GM12873 (cell line): ENCODE measurements around the gene TNRC6B.

Source experiments
- CTCF ChIP-seq: IDR thresholded peaks from 2 replicates; pipeline ENCODE4 v1.5.1; 2012; ENCODE audit warnings: low read depth, mild to moderate bottlenecking, moderate library complexity, low read length, control low read depth; ENCODE audit not compliant: insufficient read depth; ENCODE audit errors: missing control alignments

TNRC6B gene

GRCh38 chr22:40179526-40179925 is 1.8 kb downstream of the TNRC6B start:
- TF ChIP-seq CTCF = no peak

DNA sequence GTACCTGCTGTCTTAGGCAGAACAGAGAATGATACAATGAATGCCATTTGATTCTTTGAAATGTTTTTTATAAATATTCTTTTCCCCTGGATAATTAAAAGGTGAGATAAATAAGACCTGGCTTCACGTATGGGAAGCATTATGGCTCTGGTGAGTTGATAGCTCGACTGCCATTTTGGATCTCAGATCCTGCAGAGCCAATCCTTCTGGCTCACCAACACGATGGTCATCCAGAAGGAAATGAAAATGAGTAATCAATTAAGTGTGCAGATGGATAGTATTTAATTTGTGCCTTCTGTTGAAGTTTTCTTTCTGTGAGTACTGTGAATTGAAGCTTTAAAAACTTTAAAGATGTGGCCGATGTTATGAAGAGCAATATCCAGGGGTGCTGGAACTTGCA is 2.7 kb downstream of the TNRC6B start:
- TF ChIP-seq CTCF = no peak

GRCh38 chr22:40181323-40181722 is 3.6 kb downstream of the TNRC6B start:
- TF ChIP-seq CTCF = no peak

- no peak for TF ChIP-seq CTCF
These were observed 4.6 kb downstream of the TNRC6B start for GRCh38 chr22:40182231-40182835.

GRCh38 chr22:40183029-40183581 is 5.4 kb downstream of the TNRC6B start:
- TF ChIP-seq CTCF = no peak

- TF ChIP-seq CTCF = no peak
These were observed 9.7 kb downstream of the TNRC6B start for GRCh38 chr22:40187389-40187788.

GRCh38 chr22:40189997-40190396 is 12.3 kb downstream of the TNRC6B start:
- TF ChIP-seq CTCF = no peak
